Calu3 (cell line): ENCODE data around the gene DCDC2. TPM values are rescaled to one million over a fixed set of nuclear protein-coding genes. Genes with fewer than 3 reads are reported as not detected.
"Not testable (repeated sequence)": the region's sequence is repeated elsewhere in the genome, so short reads cannot be mapped to it uniquely, and the experiment has no call there.

Experiments
- BruUV-seq: library from RNA; stranded (reverse); fragments of 400-500 nt; replicated peaks from 2 replicates; lab custom pipeline; 2021; lab: Mats Ljungman, UMichigan
- CTCF ChIA-PET: fragments of 300-600 bp; sonication (Branson Sonifier 250); formaldehyde crosslinking; loops from one replicate; lab custom pipeline; 2022; ENCODE audit warnings: antibody characterized with exemption; lab: Charles Lee
- DNase-seq: peaks from one replicate; pipeline ENCODE4 v3.0.0; 2022
- H3K27ac Mint-ChIP-seq: one replicate; pipeline ENCODE4 v1.8.0; 2022; ENCODE audit warnings: mixed read lengths; ENCODE audit not compliant: unreplicated experiment
- H3K27me3 Mint-ChIP-seq: one replicate; pipeline ENCODE4 v1.8.0; 2022; ENCODE audit warnings: mixed read lengths; ENCODE audit not compliant: unreplicated experiment
- H3K36me3 Mint-ChIP-seq: one replicate; pipeline ENCODE4 v1.8.0; 2022; ENCODE audit warnings: mild to moderate bottlenecking, moderate library complexity, mixed read lengths; ENCODE audit not compliant: insufficient read depth, unreplicated experiment
- H3K4me1 Mint-ChIP-seq: one replicate; pipeline ENCODE4 v1.8.0; 2022; ENCODE audit warnings: mild to moderate bottlenecking, low read depth, mixed read lengths; ENCODE audit not compliant: unreplicated experiment
- H3K4me3 Mint-ChIP-seq: one replicate; pipeline ENCODE4 v1.8.0; 2022; ENCODE audit warnings: mild to moderate bottlenecking, low read depth, moderate library complexity, mixed read lengths; ENCODE audit not compliant: unreplicated experiment
- H3K9me3 Mint-ChIP-seq: one replicate; pipeline ENCODE4 v1.8.0; 2022; ENCODE audit warnings: low read depth, mixed read lengths; ENCODE audit not compliant: unreplicated experiment
- intact Hi-C: fragments of 100-400 bp; cut with micrococcal nuclease; formaldehyde crosslinking; loops from one replicate; pipeline ENCODE4 v1.10.0; 2022; ENCODE audit not compliant: unreplicated experiment
- total RNA-seq: library from RNA; stranded (reverse); gene quantifications from 2 replicates; pipeline ENCODE4 v1.2.3, GENCODE V29; 2022
- TF ChIP-seq, protein P1 (sequence below): fragments of 200-600 bp; IDR thresholded peaks from one replicate; pipeline ENCODE4 v1.8.0; 2022; ENCODE audit warnings: antibody characterized with exemption; ENCODE audit not compliant: unreplicated experiment

The DCDC2 gene
- total RNA-seq, 1 experiment from 2014 or later: 91.8 TPM

DNA sequence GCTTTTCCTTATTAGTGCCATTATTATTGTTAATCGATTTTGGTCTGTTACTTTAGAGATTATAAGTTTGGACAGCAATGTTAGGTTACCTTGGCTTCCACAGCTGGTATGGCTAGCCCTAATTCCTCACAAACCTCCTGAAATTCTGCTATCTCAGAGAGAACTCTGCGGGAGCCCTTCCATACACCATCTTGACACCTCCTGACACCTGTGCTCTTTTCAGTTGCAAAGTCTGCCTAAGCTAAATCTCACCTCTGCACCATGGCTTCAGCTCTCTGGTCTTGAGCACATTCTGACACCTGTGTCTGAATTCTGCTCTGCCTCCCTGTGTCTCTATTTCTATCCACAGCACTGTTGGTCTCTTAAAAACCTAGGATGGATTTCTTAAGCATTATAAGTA, 106.5 kb downstream of the DCDC2 start:
- no peak overlapping the region for H3K27ac Mint-ChIP-seq
- H3K4me3 Mint-ChIP-seq: no peak overlapping the region
- intact Hi-C loops: no loop called here
- BruUV-seq: no TSS peak
- peaks cover 6% of the 10 kb centered on the region for H3K36me3 Mint-ChIP-seq
- no peak for DNase-seq
- no peaks in the 10 kb centered on the region for H3K27me3 Mint-ChIP-seq
- H3K4me1 Mint-ChIP-seq: no peaks in the 10 kb centered on the region
- peaks cover 2% of the 10 kb centered on the region for H3K9me3 Mint-ChIP-seq
- TF ChIP-seq, protein P1, sequence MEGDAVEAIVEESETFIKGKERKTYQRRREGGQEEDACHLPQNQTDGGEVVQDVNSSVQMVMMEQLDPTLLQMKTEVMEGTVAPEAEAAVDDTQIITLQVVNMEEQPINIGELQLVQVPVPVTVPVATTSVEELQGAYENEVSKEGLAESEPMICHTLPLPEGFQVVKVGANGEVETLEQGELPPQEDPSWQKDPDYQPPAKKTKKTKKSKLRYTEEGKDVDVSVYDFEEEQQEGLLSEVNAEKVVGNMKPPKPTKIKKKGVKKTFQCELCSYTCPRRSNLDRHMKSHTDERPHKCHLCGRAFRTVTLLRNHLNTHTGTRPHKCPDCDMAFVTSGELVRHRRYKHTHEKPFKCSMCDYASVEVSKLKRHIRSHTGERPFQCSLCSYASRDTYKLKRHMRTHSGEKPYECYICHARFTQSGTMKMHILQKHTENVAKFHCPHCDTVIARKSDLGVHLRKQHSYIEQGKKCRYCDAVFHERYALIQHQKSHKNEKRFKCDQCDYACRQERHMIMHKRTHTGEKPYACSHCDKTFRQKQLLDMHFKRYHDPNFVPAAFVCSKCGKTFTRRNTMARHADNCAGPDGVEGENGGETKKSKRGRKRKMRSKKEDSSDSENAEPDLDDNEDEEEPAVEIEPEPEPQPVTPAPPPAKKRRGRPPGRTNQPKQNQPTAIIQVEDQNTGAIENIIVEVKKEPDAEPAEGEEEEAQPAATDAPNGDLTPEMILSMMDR: no peak
- CTCF ChIA-PET: no interaction called here

DNA sequence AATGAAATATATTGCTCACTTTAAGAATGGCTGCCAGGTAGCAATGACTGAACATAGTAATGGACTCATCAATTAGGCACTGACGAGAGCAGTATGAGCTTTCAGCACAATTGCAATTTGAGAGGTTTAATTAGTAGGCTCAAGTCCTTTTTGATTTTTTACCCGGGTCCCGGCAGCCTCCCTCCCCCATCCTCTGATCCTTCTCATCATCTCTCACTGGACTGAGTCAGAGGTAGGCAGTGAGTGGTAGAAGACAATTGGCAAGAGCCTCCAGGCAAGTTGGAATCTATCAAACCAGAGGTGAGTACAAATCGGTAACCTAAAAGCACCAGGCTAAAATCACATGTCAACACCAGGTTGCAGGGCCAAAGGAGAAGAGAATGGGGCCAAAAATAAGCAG, 107.9 kb downstream of the DCDC2 start:
- Mint-ChIP-seq H3K27ac (no peak overlapping the region), H3K4me3 (no peak overlapping the region), H3K9me3 (no peaks in the 10 kb centered on the region), H3K36me3 (no peaks in the 10 kb centered on the region), H3K27me3 (no peaks in the 10 kb centered on the region), H3K4me1 (no peaks in the 10 kb centered on the region)
- DNase-seq: no peak
- BruUV-seq: no TSS peak
- TF ChIP-seq, protein P1: no peak
- CTCF ChIA-PET: no interaction called here
- intact Hi-C loops: no loop called here

DNA sequence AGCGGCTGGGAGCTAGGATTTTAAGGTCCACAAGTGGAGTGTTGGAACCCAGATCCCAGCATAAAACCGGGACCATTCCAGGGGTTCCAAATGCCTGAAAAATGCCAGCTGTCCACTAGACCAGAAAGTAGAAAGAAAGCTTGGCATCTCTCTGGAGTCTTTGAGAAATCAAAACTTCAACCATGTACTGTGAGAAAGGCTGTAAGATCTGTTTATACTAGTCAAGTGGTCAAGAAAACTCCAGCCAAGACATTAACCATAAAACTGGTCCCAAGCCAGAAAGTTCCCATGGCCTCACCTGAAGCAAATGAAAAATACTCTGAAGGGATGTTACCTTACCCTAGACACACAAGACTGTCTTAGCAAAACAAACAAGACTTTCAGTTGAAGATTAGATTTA, 112.6 kb downstream of the DCDC2 start:
- CTCF ChIA-PET: no interaction called here
- no TSS peak for BruUV-seq
- Mint-ChIP-seq H3K36me3 (no peaks in the 10 kb centered on the region), H3K4me1 (peaks cover 33% of the 10 kb centered on the region), H3K4me3 (no peak overlapping the region), H3K27ac (no peak overlapping the region), H3K9me3 (no peaks in the 10 kb centered on the region), H3K27me3 (no peaks in the 10 kb centered on the region)
- intact Hi-C loops: no loop called here
- DNase-seq: no peak
- TF ChIP-seq, protein P1: no peak

DNA sequence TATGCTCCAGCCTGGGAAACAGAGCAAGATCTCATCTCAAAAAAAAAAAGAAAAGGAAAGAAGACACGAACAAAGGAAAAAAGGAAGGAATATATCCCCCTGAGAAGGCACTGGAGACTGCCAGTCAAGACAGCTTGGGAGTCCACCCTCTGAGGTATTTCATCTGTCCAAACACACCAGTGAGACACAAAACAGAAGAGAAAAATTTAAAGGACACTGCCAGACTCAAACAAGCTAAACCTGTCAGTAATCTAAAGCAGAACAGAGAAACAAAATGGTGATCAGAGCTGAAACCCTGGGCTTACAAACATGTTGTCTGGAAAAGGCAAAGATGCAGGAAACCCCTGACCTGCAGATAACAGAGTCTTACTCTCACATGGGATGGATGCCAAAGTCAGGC, 114.9 kb downstream of the DCDC2 start:
- peaks cover 5% of the 10 kb centered on the region for H3K36me3 Mint-ChIP-seq
- CTCF ChIA-PET: interaction anchor here (0.6 to 0.9 kb wide), 2 partner anchors 9 to 10 kb away, joined by 3 read pairs; no protein-coding TSS in a partner anchor
- no peaks in the 10 kb centered on the region for H3K9me3 Mint-ChIP-seq
- peaks cover 34% of the 10 kb centered on the region for H3K4me1 Mint-ChIP-seq
- no peak overlapping the region for H3K4me3 Mint-ChIP-seq
- no TSS peak for BruUV-seq
- intact Hi-C loops: no loop called here
- H3K27me3 Mint-ChIP-seq: no peaks in the 10 kb centered on the region
- TF ChIP-seq, protein P1: no peak
- no peak overlapping the region for H3K27ac Mint-ChIP-seq
- no peak for DNase-seq

DNA sequence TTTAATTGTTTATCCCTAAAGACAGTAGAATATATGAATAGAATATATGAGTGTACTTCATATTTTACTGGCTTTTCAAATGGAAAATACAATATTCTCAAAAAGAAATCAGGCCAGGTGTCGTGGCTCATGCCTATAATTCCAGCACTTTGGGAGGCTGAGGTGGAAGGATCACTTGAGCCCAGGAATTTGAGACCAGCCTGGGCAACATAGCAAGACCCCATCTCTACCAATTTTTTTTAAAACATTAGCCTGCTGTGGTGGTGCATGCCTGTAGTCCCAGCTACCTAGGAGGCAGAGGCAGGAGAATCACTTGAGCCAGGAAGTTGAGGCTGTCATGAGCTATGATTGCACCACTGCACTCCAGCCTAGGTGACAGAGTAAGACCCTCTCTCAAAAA, 116.1 kb downstream of the DCDC2 start:
- H3K36me3 Mint-ChIP-seq: peaks cover 16% of the 10 kb centered on the region
- BruUV-seq, H3K27ac Mint-ChIP-seq, intact Hi-C loops, H3K4me3 Mint-ChIP-seq, H3K27me3 Mint-ChIP-seq, H3K9me3 Mint-ChIP-seq, DNase-seq, CTCF ChIA-PET: not testable (repeated sequence)
- H3K4me1 Mint-ChIP-seq: peaks cover 40% of the 10 kb centered on the region
